Left lobe of liver (tissue), 2 donors: ENCODE results near the gene TPH2. TPM values are rescaled to one million over a fixed set of nuclear protein-coding genes. Genes with fewer than 3 reads are reported as not detected.
A peak's percentile ranks its signal among the peaks of the same experiment; 100 is the strongest.

Experiments
- ATAC-seq: fragments of 200-7000 bp; cut with Tn5 transposase; one replicate; pipeline ENCODE4 v1.9.1; 2020; ENCODE audit warnings: mild to moderate bottlenecking, moderate library complexity
- DNase-seq: peaks from one replicate; pipeline ENCODE4 v3.0.0-alpha.2; 2020; ENCODE audit warnings: low spot score
- total RNA-seq: library from RNA; stranded (reverse); gene quantifications from one replicate; pipeline ENCODE4 v1.2.1, GENCODE V29; 2021
- donor health status: DM: no; HTN: no; CAD: no; lungs with moderate emphysema.
- donor health status: DM: no; HTN: yes; CAD: no.

TPH2 gene
- total RNA-seq, result not detected

- DNase-seq, result peak; percentile 45
- peak; percentile 88 for ATAC-seq
These were observed at the start of gene TPH2 for GRCh38 chr12:71938728-71939385. Gene TPH2, plus strand, starts transcription at chr12:71938845. Its CDS starts 142 bp downstream, at chr12:71938987.

DNA sequence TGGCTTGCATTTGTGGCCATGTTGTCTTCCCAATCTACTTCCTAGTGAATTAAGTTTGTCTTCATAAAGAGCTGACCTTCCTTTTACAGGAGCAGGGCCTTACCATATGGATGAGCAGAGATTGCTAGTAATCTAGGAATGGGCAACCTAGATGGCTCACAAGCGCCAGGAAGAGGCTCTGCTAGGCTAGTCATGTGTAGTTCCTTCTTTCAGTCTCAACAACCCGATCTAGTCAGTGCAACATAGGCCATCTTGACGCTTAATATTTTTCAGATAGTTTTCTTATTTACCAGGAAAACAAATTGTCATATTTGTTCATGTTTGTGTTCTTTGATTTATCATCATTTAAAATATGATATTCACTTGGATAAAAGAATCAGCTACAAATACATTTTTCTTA lies 48.2 kb upstream of the TPH2 start:
- DNase-seq (no peak), ATAC-seq (no peak)

DNA sequence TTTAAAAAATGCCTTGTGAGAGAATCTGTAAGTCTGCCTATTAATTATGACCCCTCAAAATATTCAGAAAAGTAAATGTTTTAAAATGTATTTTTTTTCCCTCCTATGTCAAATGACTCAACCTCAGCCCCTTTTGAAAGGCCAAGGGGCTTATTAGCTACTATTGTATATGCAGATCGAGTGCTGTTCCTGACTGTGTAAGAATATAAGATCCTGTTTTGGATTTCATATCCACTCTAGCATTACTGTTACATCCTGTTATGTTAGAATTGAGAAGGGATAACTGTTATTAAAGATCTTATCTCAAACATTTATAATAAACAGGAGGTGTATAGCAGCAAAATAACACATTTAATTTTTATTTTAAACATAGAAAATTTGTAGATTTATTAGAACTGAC lies 46.6 kb upstream of the TPH2 start:
- DNase-seq, result no peak

GRCh38 chr12:71896205-71896882 lies 42.3 kb upstream of the TPH2 start:
- DNase-seq (no peak), ATAC-seq (no peak)

More for the DNA sequence above, 46.6 kb upstream of the TPH2 start:
- ATAC-seq, result no peak

- ATAC-seq (no peak), DNase-seq (no peak)
These were observed 38.6 kb upstream of the TPH2 start for GRCh38 chr12:71900091-71900490.

DNA sequence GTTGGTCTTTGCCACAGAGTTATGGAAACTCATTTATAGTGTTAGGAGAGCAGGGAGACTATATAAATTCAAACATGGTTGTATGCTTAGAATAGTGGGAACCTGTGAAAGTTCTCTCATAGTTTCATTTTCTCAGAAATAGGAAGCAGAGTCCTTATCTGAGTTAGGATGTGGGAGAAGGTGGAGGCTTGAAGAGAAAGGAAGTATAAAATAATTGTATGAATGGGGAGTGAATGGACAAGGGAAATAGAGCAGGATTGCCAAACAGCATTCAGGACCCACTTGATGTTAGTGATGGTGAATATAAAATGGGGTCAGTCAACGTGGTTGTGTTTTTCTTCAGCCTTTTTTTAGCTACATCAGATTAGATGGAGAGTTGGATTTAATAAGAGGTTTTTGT lies 34.0 kb upstream of the TPH2 start:
- ATAC-seq, result no peak
- DNase-seq, result no peak

DNA sequence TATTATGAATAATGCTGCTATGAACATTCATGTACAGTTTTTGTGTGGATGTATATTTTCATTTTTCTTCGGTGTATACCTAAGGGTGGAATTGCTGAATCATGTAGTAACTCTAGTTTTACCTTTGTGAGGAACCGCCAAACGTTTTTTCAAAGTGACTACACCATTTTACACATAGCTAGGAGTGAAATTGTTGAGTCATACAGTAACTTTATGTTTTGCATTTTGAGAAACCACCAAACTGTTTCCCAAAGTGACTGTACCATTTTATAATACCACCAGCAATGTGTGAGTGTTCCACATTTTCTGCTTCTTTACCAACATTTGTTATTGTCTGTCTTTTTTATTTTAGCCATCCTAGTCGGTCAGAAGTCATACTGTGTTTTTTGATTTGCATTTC lies 3.1 kb upstream of the TPH2 start:
- DNase-seq (no peak), ATAC-seq (no peak)

- ATAC-seq (no peak), DNase-seq (no peak)
These were observed 1.4 kb downstream of the TPH2 start for GRCh38 chr12:71940068-71940467.

GRCh38 chr12:71941174-71941573 lies 2.5 kb downstream of the TPH2 start:
- ATAC-seq, result no peak

DNA sequence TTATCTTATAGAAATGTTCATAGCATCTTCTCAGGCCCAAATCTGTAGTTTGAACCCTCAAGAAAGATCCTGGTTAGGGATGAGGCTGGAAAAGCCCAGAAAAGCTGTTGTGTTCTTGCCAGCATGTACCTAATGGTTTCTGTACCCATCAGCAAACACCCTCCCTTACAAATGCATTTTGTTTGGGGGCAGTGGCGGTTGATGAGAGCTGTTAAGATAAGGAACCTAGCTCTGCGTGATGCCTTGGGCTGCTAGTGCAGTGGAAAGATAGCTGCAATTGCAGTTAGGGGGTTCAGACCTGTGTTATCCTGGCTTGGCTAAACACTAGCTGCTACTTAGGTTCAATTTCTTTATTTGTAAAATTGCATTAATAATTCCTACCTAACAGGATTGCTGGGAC lies 3.6 kb downstream of the TPH2 start:
- DNase-seq (no peak), ATAC-seq (no peak)

More at GRCh38 chr12:71941174-71941573, 2.5 kb downstream of the TPH2 start:
- DNase-seq, result no peak

DNA sequence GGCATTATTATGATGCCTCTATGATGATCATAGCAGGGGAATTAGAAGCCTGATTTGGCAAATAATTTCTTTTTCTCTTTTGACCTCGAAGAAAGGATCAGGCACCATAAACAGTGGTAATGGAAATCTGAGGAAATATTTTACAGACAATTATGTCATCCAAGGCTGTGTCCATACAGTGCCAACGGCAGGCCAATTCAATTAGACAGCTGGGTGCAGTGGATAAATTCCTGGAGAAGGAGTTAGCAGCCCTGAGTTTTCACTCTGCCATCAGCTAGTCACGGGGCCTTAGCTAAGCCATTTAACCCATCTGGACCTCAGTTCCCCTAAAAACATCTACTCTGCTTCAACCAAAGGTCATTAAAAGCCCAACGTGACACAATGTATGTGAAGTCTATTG lies 4.1 kb downstream of the TPH2 start:
- DNase-seq (no peak), ATAC-seq (no peak)

DNA sequence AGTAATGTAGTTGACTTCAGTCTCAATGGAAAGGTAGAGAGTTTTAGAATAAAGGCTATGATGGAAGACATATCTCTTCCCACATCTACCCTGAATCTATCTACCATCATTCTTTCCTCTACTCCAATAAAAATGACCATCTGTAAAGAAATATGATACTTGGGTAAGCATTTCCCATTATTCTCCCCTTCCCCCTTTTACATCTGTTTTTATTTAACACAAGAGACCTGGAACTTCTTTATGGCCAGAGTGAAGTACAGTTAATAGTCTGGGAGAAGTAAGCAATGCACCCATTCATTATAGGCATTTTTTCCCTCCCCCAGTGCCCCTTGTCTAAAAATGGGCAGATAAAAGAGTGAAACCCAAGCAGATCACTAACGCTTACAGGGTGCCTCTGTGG lies 6.5 kb downstream of the TPH2 start:
- ATAC-seq (no peak), DNase-seq (no peak)

GRCh38 chr12:71945883-71946282 lies 7.2 kb downstream of the TPH2 start:
- DNase-seq (no peak), ATAC-seq (no peak)

DNA sequence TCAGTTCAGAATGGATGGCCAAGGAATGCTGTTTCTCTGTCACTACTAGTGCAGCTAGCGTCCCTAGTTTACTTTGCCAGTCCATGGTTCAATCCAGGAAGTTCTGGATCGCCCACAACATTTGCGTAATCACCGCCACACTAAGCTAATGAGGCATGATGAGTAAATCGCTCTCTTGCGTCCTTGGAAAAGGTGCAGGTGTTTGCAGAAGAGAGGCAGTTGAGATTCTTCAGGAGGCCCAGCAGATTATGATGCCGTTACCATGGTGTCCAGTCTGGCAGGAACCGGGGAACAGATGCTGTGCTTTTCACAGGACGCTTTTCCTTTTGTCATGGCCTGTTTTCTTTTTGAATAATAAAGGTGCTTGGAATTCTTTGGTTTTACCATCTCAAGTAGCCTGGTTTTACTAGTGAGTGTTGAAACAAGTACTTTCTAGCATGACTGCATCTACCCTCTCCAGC lies 9.0 kb downstream of the TPH2 start:
- DNase-seq, result peak; percentile 91
- peak; percentile 96 for ATAC-seq

GRCh38 chr12:71948390-71948789 lies 9.7 kb downstream of the TPH2 start:
- ATAC-seq, result no peak
- no peak for DNase-seq

- ATAC-seq, result no peak
These were observed 11.0 kb downstream of the TPH2 start for GRCh38 chr12:71949646-71950045.

DNA sequence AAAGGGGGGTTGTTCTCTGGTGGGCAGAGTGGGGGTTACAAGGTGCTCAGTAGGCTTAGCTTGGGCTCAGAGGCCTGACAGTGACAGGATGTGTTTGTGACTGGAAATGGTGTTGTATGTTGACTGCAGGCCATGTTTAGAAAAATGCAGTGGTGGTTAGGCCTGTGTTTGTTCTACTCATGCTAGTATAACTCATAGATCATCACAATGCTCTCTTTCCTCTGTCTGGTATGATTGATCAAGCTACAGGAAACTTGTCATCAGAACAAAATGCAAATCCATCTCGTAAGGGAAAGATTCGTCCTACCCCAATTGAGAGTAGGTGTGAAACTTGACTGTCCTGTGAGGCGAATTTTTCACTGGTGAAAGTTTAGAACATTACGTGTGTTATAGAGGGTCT lies 11.8 kb downstream of the TPH2 start:
- DNase-seq (no peak), ATAC-seq (no peak)

More at GRCh38 chr12:71949646-71950045, 11.0 kb downstream of the TPH2 start:
- DNase-seq, result no peak

DNA sequence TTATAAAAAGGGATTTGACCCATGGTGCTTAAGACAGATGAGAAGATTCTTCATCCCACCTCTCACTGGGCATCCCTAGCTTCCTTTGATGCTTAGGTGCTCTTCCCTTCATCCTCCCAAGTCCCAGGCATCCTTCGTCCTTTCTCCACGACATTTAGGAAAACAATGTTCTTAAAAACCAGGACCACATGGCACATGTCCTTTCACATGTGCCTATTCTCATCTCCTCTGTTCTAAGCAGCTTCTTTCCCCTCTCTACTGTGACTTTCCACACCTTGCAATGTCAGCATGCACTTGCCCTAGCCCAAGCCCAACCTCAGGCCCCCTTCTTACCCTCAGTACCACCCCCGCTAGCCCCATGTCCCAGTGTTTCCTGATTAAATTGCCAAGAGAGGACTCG lies 12.2 kb downstream of the TPH2 start:
- DNase-seq (no peak), ATAC-seq (no peak)

DNA sequence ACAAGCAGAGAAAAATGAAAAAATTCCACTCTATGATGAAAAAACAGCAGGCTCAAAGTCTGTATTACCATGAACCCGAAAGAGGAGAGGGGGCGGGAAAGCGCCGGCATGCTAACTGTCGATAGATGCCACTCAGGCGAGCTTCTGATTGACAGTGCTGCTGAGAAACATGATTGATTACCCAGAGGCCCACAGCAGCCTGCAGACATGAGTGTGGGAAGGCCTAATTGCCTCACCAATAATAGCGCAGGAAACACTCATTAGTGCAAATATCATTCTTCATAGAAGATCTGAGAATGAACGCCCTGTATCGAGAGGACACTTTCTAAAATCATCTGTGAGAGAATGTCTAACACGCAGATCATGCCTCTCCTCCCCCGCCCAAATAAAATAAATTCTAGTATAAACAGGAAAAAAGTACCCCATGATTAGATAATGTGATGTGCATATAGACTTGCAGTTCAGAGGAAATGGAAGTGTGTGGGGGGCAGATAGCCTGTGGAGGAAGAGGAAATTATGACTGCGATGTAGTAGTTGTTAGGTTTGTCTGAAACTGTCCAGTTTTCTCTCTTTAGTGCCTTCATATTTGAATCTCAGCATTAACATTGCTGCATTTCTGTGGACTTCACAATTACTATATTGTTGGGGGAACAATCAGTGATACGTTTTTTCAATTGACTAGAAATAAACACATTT lies 15.6 kb downstream of the TPH2 start:
- DNase-seq, result no peak
- ATAC-seq, result peak; percentile 17

- ATAC-seq (peak; percentile 64), DNase-seq (no peak)
These were observed 16.2 kb downstream of the TPH2 start for GRCh38 chr12:71954861-71955260.

- ATAC-seq (no peak), DNase-seq (no peak)
These were observed 17.3 kb downstream of the TPH2 start for GRCh38 chr12:71955970-71956369.

DNA sequence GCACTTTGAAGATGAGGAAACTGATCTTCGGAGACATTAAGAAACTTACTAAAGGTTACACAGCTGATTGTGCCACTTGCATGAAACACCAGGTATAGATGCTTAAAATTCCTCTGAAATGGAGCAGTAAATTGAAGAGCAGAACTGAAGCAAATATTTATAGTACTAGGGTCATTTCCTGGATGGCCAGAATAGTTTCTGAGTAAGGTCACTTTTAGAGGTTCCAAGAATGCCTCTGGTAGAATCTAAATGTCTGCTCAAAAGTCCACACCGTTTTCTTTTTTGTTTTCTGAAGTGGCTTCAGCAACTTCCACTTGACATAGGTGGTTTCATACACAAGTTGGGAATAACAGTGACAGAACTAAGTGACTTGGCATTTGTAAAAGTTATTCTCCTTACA lies 19.4 kb downstream of the TPH2 start:
- DNase-seq (no peak), ATAC-seq (peak; percentile 38)
